HepG2 (cell line): ENCODE data around the gene USP43. TPM values are rescaled to one million over a fixed set of nuclear protein-coding genes. Genes with fewer than 3 reads are reported as not detected.
"Not testable (repeated sequence)": the region's sequence is repeated elsewhere in the genome, so short reads cannot be mapped to it uniquely, and the experiment has no call there.

ENCODE experiments used
- ATAC-seq: fragments of 200-7000 bp; cut with Tn5 transposase; 3 replicates; pipeline ENCODE4 v1.9.1; 2020; ENCODE audit warnings: mild to moderate bottlenecking, moderate library complexity
- BruUV-seq: library from RNA; stranded (reverse); fragments of 400-500 nt; replicated peaks from 2 replicates; lab custom pipeline; 2021; lab: Mats Ljungman, UMichigan
- CTCF ChIA-PET: fragments of 300-600 bp; formaldehyde crosslinking; extraction: SDS; loops from one replicate; lab custom pipeline; 2021; ENCODE audit warnings: low total read pairs, inconsistent platforms, low intra/inter-chr PET ratio; lab: Yijun Ruan, JAX
- POLR2A ChIA-PET: fragments of 350-600 bp; sonication (Branson Sonifier 250); formaldehyde crosslinking; loops from one replicate; lab custom pipeline; 2020; ENCODE audit warnings: antibody characterized with exemption, inconsistent platforms; lab: Yijun Ruan, JAX
- DNase-seq: peaks from one replicate; pipeline ENCODE4 v3.0.0-alpha.2; 2015; ENCODE audit warnings: low spot score
- FAIRE-seq: peaks from 3 replicates; lab custom pipeline; 2011; peaks lifted over from hg19 to GRCh38; lab: Jason Lieb, UNC
- H2AFZ ChIP-seq: one replicate; pipeline ENCODE4 v1.6.1; 2011; ENCODE audit warnings: low read length, inconsistent platforms
- H3K27ac ChIP-seq: fragments of 300-600 bp; 3 replicates; pipeline ENCODE4 v1.8.0; 2011; ENCODE audit warnings: mixed run types, mild to moderate bottlenecking, mixed read lengths, low read length, inconsistent platforms; ENCODE audit not compliant: insufficient read depth; ENCODE audit errors: extremely low read length
- H3K27me3 ChIP-seq, 2 experiments: fragments of 200-600 bp in 1 of 2; 2 replicates in 1 of 2; 3 replicates in 1 of 2; pipeline versions ENCODE4 v1.6.0 to v1.8.0; 2011; ENCODE audit warnings: low read length in 2 of 2, mild to moderate bottlenecking in 2 of 2, moderate library complexity in 2 of 2, inconsistent platforms in 1 of 2; ENCODE audit not compliant: insufficient read depth in 2 of 2, control insufficient read depth in 1 of 2
- H3K36me3 ChIP-seq, 2 experiments: fragments of 200-600 bp in 1 of 2; replicated peaks in 1 of 2; 2 replicates in 1 of 2; 3 replicates in 1 of 2; pipeline versions ENCODE4 v1.5.1 to v1.8.0; 2011; ENCODE audit warnings: low read length in 2 of 2, inconsistent platforms in 1 of 2; ENCODE audit not compliant: insufficient read depth in 2 of 2, control insufficient read depth in 1 of 2
- H3K4me1 ChIP-seq: 2 replicates; pipeline ENCODE4 v1.5.1; 2012; ENCODE audit warnings: low read length, inconsistent platforms; ENCODE audit not compliant: insufficient read depth
- H3K4me2 ChIP-seq: 2 replicates; pipeline ENCODE4 v1.6.0; 2011; ENCODE audit warnings: low read depth, low read length, inconsistent platforms
- H3K4me3 ChIP-seq, 3 experiments: fragments of 200-600 bp in 1 of 3; sonication (generic), shearing (Covaris generic) in 1 of 3; replicated peaks in 1 of 3; 2 replicates each; pipeline ENCODE4 v1.5.1; 2011 to 2016; ENCODE audit warnings: low read length in 3 of 3, inconsistent platforms in 2 of 3, low read depth in 2 of 3, mild to moderate bottlenecking in 2 of 3, control low read depth in 1 of 3, mixed read lengths in 1 of 3; ENCODE audit not compliant: insufficient read depth in 1 of 3
- H3K79me2 ChIP-seq: one replicate; pipeline ENCODE4 v1.6.1; 2011; ENCODE audit warnings: low read length, inconsistent platforms; ENCODE audit not compliant: insufficient read depth
- H3K9ac ChIP-seq: 2 replicates; pipeline ENCODE4 v1.6.0; 2011; ENCODE audit warnings: mild to moderate bottlenecking, low read depth, low read length, inconsistent platforms; ENCODE audit not compliant: insufficient read depth
- H3K9me3 ChIP-seq: 2 replicates; pipeline ENCODE4 v1.5.1; 2012; ENCODE audit warnings: mild to moderate bottlenecking, low read length
- H4K20me1 ChIP-seq: 2 replicates; pipeline ENCODE4 v1.6.0; 2011; ENCODE audit warnings: inconsistent platforms, mild to moderate bottlenecking, low read length, moderate library complexity; ENCODE audit not compliant: insufficient read depth
- ARNT ChIP-seq: fragments of 450-650 bp; IDR thresholded peaks from 2 replicates; pipeline ENCODE4 v1.6.1; 2017
- CREM ChIP-seq, 2 experiments: sonication (generic) in 1 of 2; formaldehyde crosslinking in 1 of 2; IDR thresholded peaks; 2 replicates each; pipeline versions ENCODE4 v1.4.0 to v1.6.1; 2016 to 2020; ENCODE audit warnings: antibody characterized with exemption in 1 of 2, mild to moderate bottlenecking in 1 of 2, missing genetic modification reagents in 1 of 2
- FOXA3 ChIP-seq: IDR thresholded peaks from 2 replicates; pipeline ENCODE4 v1.6.1; 2016; ENCODE audit warnings: missing genetic modification reagents, missing compliant biosample characterization
- HMGA1 ChIP-seq: sonication (generic); formaldehyde crosslinking; conservative IDR thresholded peaks from 2 replicates; pipeline ENCODE4 v1.4.0; 2020; ENCODE audit warnings: missing genetic modification reagents
- IRF2 ChIP-seq: IDR thresholded peaks from 2 replicates; pipeline ENCODE4 v1.6.1; 2018; ENCODE audit warnings: missing genetic modification reagents, missing compliant biosample characterization
- MEIS1 ChIP-seq: sonication (generic); formaldehyde crosslinking; IDR thresholded peaks from 2 replicates; pipeline ENCODE4 v1.9.0; 2021; ENCODE audit warnings: mild to moderate bottlenecking, missing genetic modification reagents, moderate library complexity, borderline replicate concordance
- PHF20 ChIP-seq: sonication (generic); formaldehyde crosslinking; IDR thresholded peaks from 2 replicates; pipeline ENCODE4 v1.5.0; 2020; ENCODE audit warnings: mild to moderate bottlenecking, missing genetic modification reagents
- RCOR2 ChIP-seq: IDR thresholded peaks from 2 replicates; pipeline ENCODE4 v1.6.1; 2016; ENCODE audit warnings: missing biosample characterization, missing genetic modification reagents
- SNAPC2 ChIP-seq: sonication (generic); formaldehyde crosslinking; IDR thresholded peaks from 2 replicates; pipeline ENCODE4 v1.8.1; 2022; ENCODE audit warnings: mild to moderate bottlenecking, missing genetic modification reagents
- TCF7L2 ChIP-seq: IDR thresholded peaks from 2 replicates; pipeline ENCODE4 v1.6.1; 2011; ENCODE audit warnings: mild to moderate bottlenecking, low read depth, low read length, moderate library complexity
- WGBS: methylation state at CpG from one replicate; pipeline ENCODE4 v1.1.6; 2017; ENCODE audit warnings: low lambda C conversion rate; 5-methylcytosine and 5-hydroxymethylcytosine counted together
- in situ Hi-C: cut with HindIII; loops from 2 replicates; pipeline ENCODE4 v1.10.0; 2017; ENCODE audit warnings: low pct_unique_long_range_greater_than_20kb; ENCODE audit not compliant: extremely low pct_ligation_motif_present
- intact Hi-C: fragments of 100-400 bp; cut with micrococcal nuclease; formaldehyde crosslinking; loops from one replicate; pipeline ENCODE4 v1.10.0; 2022; ENCODE audit not compliant: unreplicated experiment
- polyA plus RNA-seq, 8 experiments: library from polyadenylated mRNA; depleted of rRNA in 3 of 8; stranded (reverse) in 7 of 8; unstranded in 1 of 8; fragments of >200 nt; fragmentation: Illumina TruSeq in 4 of 8; extraction: Trizol in 4 of 8; gene quantifications; 2 replicates each; pipeline versions ENCODE4 v1.2.1 to v1.2.3, GENCODE V29; 2011 to 2016; ENCODE audit warnings: low read depth in 4 of 8, missing spikeins in 1 of 8, mixed read lengths in 1 of 8; ENCODE audit not compliant: insufficient read depth in 1 of 8
- total RNA-seq, 5 experiments: library from RNA; depleted of rRNA; stranded (reverse); fragments of >200 nt; fragmentation: Illumina TruSeq; extraction: Trizol; gene quantifications; 2 replicates each; pipeline ENCODE4 v1.2.3, GENCODE V29; 2016; ENCODE audit warnings: low read depth in 1 of 5
- TF ChIP-seq, protein P1 (sequence below): fragments of 450-650 bp; IDR thresholded peaks from 2 replicates; pipeline ENCODE4 v1.6.1; 2016
- TF ChIP-seq, protein P2 (sequence below): sonication (generic); formaldehyde crosslinking; IDR thresholded peaks from 2 replicates; pipeline ENCODE4 v1.5.1; 2020; ENCODE audit warnings: mild to moderate bottlenecking, moderate library complexity, missing genetic modification reagents
- TF ChIP-seq, protein P3 (sequence below): sonication (generic); formaldehyde crosslinking; IDR thresholded peaks from 2 replicates; pipeline ENCODE4 v1.8.0; 2022; ENCODE audit warnings: mild to moderate bottlenecking, missing genetic modification reagents, moderate library complexity

Gene USP43
- total and polyA plus RNA-seq, 2 of the 13 experiments (the other 11 are each of a cell fraction or from before 2014, with no cell fraction given), result 1.6 to 2.2 TPM

DNA sequence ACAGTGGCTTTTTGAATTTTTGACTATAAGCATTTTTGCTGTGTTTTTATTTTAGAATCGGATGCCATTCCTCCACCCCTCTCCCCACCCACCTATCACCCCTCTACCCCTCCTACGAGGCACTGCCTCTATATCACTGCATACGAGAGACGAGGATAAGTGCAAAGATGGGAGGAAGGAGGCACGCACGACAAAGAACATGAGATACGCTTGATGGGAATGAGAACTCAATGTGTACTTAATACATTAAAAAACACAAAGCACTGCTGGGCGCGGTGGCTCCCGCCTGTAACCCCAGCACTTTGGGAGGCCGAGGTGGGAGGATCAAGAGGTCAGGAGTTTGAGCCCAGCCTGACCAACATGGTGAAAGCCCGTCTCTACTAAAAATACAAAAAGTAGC lies 8.8 kb upstream of the USP43 start (continued):
- no peak for TF ChIP-seq IRF2 (CRISPR knock-in tag)
- TF ChIP-seq SNAPC2 (CRISPR knock-in tag), result no peak
- no peak for TF ChIP-seq RCOR2 (CRISPR knock-in tag)

DNA sequence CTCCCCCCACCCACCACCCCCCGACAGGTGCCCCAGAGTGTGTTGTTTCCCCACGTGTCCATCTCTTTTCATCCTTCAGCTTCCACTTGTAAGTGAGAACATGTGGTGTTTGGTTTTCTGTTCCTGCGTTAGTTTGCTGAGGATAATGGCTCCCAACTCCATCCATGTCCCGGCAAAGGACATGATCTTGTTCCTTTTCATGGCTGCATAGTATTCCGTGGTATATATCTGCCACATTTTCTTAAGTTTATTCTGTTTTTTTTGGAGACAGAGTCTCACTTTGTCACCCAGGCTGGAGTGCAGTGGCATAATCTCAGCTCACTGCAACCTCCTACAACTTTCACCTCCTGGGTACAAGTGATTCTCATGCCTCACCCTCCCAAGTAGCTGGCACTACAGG lies 4.9 kb upstream of the USP43 start:
- WGBS, result 17% methylated on average over 5 of the region's 5 CpGs
- H3K27ac ChIP-seq, in situ Hi-C loops, H3K9me3 ChIP-seq, H3K9ac ChIP-seq, H3K36me3 ChIP-seq, H4K20me1 ChIP-seq, H3K4me3 ChIP-seq, POLR2A ChIA-PET, H2AFZ ChIP-seq, CTCF ChIA-PET, H3K4me2 ChIP-seq, FAIRE-seq, H3K79me2 ChIP-seq, H3K27me3 ChIP-seq, DNase-seq: not testable (repeated sequence)
- peaks cover 15% of the 10 kb centered on the region for H3K4me1 ChIP-seq
- intact Hi-C loops, result loop anchor here (10.0 kb wide), 1 partner anchor 66 kb away; the partner anchor contains the start of genes CFAP52 and STX8
- TF ChIP-seq, protein P1, sequence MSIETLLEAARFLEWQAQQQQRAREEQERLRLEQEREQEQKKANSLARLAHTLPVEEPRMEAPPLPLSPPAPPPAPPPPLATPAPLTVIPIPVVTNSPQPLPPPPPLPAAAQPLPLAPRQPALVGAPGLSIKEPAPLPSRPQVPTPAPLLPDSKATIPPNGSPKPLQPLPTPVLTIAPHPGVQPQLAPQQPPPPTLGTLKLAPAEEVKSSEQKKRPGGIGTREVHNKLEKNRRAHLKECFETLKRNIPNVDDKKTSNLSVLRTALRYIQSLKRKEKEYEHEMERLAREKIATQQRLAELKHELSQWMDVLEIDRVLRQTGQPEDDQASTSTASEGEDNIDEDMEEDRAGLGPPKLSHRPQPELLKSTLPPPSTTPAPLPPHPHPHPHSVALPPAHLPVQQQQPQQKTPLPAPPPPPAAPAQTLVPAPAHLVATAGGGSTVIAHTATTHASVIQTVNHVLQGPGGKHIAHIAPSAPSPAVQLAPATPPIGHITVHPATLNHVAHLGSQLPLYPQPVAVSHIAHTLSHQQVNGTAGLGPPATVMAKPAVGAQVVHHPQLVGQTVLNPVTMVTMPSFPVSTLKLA, result peak; percentile 12; the same call in 1 of the 2 replicates
- TF ChIP-seq, all 625 proteins: peak for 1; not testable (repeated sequence) for 624
- ATAC-seq, BruUV-seq: not testable (repeated sequence)

DNA sequence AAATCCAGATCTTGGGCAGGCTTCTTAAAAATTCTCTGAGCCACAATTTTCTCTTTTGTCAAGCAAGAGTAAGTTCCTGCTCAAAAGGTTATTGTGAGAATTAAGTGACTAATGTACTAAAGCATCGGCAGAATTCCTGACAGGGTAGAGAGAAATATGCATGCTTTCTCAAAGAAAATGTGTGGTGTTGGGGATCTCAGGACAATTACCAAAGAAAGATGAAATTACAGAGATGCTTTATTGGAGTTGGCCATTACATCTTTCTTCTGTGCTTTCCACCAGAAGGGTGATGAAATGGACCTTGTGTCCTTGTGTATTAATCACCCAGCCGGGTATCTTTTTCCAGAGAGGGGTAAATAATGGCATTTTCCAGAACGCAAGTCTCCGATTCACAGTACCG lies 1.7 kb upstream of the USP43 start:
- Histone ChIP-seq H3K4me3 (no peak overlapping the region), H3K9me3 (no peaks in the 10 kb centered on the region), H2AFZ (no peak overlapping the region), H3K27me3 (peaks cover 0 to 9% of the 10 kb centered on the region in 2 experiments; a peak in 3 of 5 replicates), H4K20me1 (no peaks in the 10 kb centered on the region), H3K27ac (no peak overlapping the region), H3K79me2 (no peaks in the 10 kb centered on the region), H3K9ac (no peak overlapping the region), H3K4me2 (no peak overlapping the region), H3K36me3 (no peaks in the 10 kb centered on the region), H3K4me1 (peaks cover 42% of the 10 kb centered on the region)
- no TSS peak for BruUV-seq
- DNase-seq (no peak), ATAC-seq (no peak), FAIRE-seq (no peak)
- intact Hi-C loops (loop anchor here (2.0 to 10.0 kb wide), 2 partner anchors 41 to 69 kb away; partner anchors contain the start of genes CFAP52 and STX8), in situ Hi-C loops (no loop called here)
- 77% methylated on average over 5 of the region's 5 CpGs for WGBS
- ChIA-PET CTCF (no interaction called here), POLR2A (no interaction called here)
- TF ChIP-seq MEIS1 (CRISPR knock-in tag) (no peak), FOXA3 (CRISPR knock-in tag) (no peak), TCF7L2 (no peak), ARNT (no peak), PHF20 (no peak), HMGA1 (CRISPR knock-in tag) (no peak), CREM (IDR thresholded peaks at IDR 0.05) (no peak), CREM (CRISPR knock-in tag; IDR thresholded peaks at IDR 0.05) (no peak)
- TF ChIP-seq, protein P2, sequence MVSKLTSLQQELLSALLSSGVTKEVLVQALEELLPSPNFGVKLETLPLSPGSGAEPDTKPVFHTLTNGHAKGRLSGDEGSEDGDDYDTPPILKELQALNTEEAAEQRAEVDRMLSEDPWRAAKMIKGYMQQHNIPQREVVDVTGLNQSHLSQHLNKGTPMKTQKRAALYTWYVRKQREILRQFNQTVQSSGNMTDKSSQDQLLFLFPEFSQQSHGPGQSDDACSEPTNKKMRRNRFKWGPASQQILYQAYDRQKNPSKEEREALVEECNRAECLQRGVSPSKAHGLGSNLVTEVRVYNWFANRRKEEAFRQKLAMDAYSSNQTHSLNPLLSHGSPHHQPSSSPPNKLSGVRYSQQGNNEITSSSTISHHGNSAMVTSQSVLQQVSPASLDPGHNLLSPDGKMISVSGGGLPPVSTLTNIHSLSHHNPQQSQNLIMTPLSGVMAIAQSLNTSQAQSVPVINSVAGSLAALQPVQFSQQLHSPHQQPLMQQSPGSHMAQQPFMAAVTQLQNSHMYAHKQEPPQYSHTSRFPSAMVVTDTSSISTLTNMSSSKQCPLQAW, result no peak
- TF ChIP-seq, protein P3, sequence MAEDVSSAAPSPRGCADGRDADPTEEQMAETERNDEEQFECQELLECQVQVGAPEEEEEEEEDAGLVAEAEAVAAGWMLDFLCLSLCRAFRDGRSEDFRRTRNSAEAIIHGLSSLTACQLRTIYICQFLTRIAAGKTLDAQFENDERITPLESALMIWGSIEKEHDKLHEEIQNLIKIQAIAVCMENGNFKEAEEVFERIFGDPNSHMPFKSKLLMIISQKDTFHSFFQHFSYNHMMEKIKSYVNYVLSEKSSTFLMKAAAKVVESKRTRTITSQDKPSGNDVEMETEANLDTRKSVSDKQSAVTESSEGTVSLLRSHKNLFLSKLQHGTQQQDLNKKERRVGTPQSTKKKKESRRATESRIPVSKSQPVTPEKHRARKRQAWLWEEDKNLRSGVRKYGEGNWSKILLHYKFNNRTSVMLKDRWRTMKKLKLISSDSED (CRISPR knock-in tag), result no peak
